Smooth muscle cell (in vitro differentiated cells): ENCODE measurements around the gene AKAP13. TPM values are rescaled to one million over a fixed set of nuclear protein-coding genes. Genes with fewer than 3 reads are reported as not detected.

ENCODE experiments used
- DNase-seq: peaks from one replicate; lab custom pipeline; 2025; ENCODE audit not compliant: unreplicated experiment; lab: John Stamatoyannopoulos, UW
- H2AFZ ChIP-seq: fragments of 200-600 bp; sonication (generic); 2 replicates; pipeline ENCODE4 v1.6.0; 2016; ENCODE audit warnings: antibody characterized with exemption, low read depth, mild to moderate bottlenecking
- H3F3A ChIP-seq: fragments of 200-600 bp; sonication (generic); 2 replicates; pipeline ENCODE4 v1.6.0; 2017; ENCODE audit warnings: antibody characterized with exemption, low read depth
- H3K27ac ChIP-seq: fragments of 200-600 bp; sonication (generic); 2 replicates; pipeline ENCODE4 v1.5.1; 2016; ENCODE audit warnings: low read depth, mild to moderate bottlenecking
- H3K27me3 ChIP-seq: fragments of 200-600 bp; sonication (generic); 2 replicates; pipeline ENCODE4 v1.6.1; 2016; ENCODE audit warnings: low read depth, mild to moderate bottlenecking
- H3K36me3 ChIP-seq: fragments of 200-600 bp; sonication (generic); 2 replicates; pipeline ENCODE4 v1.5.1; 2016; ENCODE audit warnings: low read depth
- H3K4me1 ChIP-seq: fragments of 200-600 bp; sonication (generic); 2 replicates; pipeline ENCODE4 v1.5.1; 2016; ENCODE audit warnings: low read depth
- H3K4me2 ChIP-seq: fragments of 200-600 bp; sonication (generic); 2 replicates; pipeline ENCODE4 v1.6.0; 2016; ENCODE audit warnings: mild to moderate bottlenecking
- H3K4me3 ChIP-seq: fragments of 200-600 bp; sonication (generic); 2 replicates; pipeline ENCODE4 v1.5.1; 2016; ENCODE audit warnings: mild to moderate bottlenecking
- H3K79me2 ChIP-seq: fragments of 200-600 bp; sonication (generic); 2 replicates; pipeline ENCODE4 v1.6.0; 2016; ENCODE audit warnings: low read depth, mild to moderate bottlenecking
- H3K9ac ChIP-seq: fragments of 200-600 bp; sonication (generic); 2 replicates; pipeline ENCODE4 v1.6.0; 2016; ENCODE audit warnings: low read depth
- H3K9me3 ChIP-seq: fragments of 200-600 bp; sonication (generic); replicated peaks from 2 replicates; pipeline ENCODE4 v1.5.1; 2016; ENCODE audit warnings: low read depth
- H4K20me1 ChIP-seq: fragments of 200-600 bp; sonication (generic); 2 replicates; pipeline ENCODE4 v1.6.0; 2016; ENCODE audit warnings: low read depth
- WGBS: methylation state at CpG from one replicate; pipeline ENCODE4 v1.1.7; 2016; ENCODE audit warnings: low lambda C conversion rate; 5-methylcytosine and 5-hydroxymethylcytosine counted together
- polyA plus RNA-seq: library from polyadenylated mRNA; unstranded; fragments of >200 nt; fragmentation: Nextera tagmentation; extraction: Ambion mirVana; gene quantifications from 2 replicates; pipeline ENCODE4 v1.2.1, GENCODE V29; 2016
- total RNA-seq: library from RNA; depleted of rRNA; stranded (reverse); fragments of >200 nt; gene quantifications from 2 replicates; pipeline ENCODE4 v1.2.3, GENCODE V29; 2014
- TF ChIP-seq, protein P1 (sequence below): fragments of 200-600 bp; sonication (generic); IDR thresholded peaks from 2 replicates; pipeline ENCODE4 v1.5.1; 2017; ENCODE audit warnings: borderline replicate concordance, mild to moderate bottlenecking, antibody characterized with exemption; ENCODE audit not compliant: insufficient read depth, poor library complexity, severe bottlenecking

Gene AKAP13
- total and polyA plus RNA-seq, 2 experiments from 2014 or later: 43.3 to 63.5 TPM

DNA sequence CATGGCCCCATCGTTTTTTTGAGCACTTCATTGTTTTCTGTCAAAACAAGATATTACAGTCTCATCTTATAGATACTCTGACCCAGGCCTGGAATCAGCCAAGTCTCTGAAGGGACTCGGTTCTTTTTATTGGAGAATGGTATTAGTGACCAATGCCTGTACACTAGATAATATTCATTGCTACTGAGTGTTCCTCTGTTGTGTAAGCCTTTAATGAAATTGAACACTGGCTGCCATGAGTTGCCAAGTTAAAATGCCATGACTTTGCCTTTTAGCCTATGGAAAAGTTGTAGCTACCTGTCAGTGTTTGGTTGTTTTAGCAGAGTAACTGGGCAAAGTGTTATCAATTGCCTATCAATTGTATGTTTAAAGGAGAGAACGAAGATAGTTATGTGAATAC is 134.0 kb downstream of the AKAP13 start:
- H3K4me3 ChIP-seq: no peak overlapping the region
- 61% methylated on average over 3 of the region's 3 CpGs for WGBS
- H3K4me2 ChIP-seq: no peak overlapping the region
- no peaks in the 10 kb centered on the region for H3K36me3 ChIP-seq
- TF ChIP-seq, protein P1, sequence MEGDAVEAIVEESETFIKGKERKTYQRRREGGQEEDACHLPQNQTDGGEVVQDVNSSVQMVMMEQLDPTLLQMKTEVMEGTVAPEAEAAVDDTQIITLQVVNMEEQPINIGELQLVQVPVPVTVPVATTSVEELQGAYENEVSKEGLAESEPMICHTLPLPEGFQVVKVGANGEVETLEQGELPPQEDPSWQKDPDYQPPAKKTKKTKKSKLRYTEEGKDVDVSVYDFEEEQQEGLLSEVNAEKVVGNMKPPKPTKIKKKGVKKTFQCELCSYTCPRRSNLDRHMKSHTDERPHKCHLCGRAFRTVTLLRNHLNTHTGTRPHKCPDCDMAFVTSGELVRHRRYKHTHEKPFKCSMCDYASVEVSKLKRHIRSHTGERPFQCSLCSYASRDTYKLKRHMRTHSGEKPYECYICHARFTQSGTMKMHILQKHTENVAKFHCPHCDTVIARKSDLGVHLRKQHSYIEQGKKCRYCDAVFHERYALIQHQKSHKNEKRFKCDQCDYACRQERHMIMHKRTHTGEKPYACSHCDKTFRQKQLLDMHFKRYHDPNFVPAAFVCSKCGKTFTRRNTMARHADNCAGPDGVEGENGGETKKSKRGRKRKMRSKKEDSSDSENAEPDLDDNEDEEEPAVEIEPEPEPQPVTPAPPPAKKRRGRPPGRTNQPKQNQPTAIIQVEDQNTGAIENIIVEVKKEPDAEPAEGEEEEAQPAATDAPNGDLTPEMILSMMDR: no peak
- H3K27ac ChIP-seq: no peak overlapping the region
- H3K9ac ChIP-seq: no peak overlapping the region
- H3K27me3 ChIP-seq: no peaks in the 10 kb centered on the region
- no peaks in the 10 kb centered on the region for H3F3A ChIP-seq
- H3K9me3 ChIP-seq: no peaks in the 10 kb centered on the region
- no peak for DNase-seq
- H2AFZ ChIP-seq: no peak overlapping the region
- H3K4me1 ChIP-seq: peaks cover 11% of the 10 kb centered on the region
- peaks cover 79% of the 10 kb centered on the region for H3K79me2 ChIP-seq
- H4K20me1 ChIP-seq: peaks cover 68% of the 10 kb centered on the region

DNA sequence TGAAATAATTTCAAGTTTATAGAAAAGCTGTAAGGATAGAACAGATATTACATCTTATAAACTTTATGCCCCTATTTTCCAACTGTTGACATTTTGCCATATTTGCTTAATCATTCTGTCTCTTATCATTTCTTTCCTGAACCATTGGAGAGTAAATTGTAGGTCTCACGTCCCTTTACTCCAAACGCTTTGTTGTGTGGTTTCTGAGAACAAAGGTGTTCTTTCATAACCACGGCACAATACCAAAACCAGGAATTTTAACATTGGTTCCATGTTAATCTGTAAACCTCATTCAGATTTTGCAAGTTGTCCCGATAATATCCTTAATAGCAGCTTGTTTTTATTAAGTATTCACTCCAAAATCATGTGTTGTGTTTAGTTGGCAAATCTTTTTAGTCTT is 134.8 kb downstream of the AKAP13 start:
- Histone ChIP-seq H3K9me3 (no peaks in the 10 kb centered on the region), H3K4me3 (no peak overlapping the region), H3K36me3 (no peaks in the 10 kb centered on the region), H4K20me1 (peaks cover 68% of the 10 kb centered on the region), H3K27ac (no peak overlapping the region), H3K9ac (no peak overlapping the region), H3K4me2 (no peak overlapping the region), H2AFZ (no peak overlapping the region), H3K4me1 (peaks cover 7% of the 10 kb centered on the region), H3K79me2 (peaks cover 76% of the 10 kb centered on the region), H3F3A (no peaks in the 10 kb centered on the region), H3K27me3 (no peaks in the 10 kb centered on the region)
- no peak for DNase-seq
- WGBS: 68% methylated on average over 4 of the region's 4 CpGs
- TF ChIP-seq, protein P1: no peak

DNA sequence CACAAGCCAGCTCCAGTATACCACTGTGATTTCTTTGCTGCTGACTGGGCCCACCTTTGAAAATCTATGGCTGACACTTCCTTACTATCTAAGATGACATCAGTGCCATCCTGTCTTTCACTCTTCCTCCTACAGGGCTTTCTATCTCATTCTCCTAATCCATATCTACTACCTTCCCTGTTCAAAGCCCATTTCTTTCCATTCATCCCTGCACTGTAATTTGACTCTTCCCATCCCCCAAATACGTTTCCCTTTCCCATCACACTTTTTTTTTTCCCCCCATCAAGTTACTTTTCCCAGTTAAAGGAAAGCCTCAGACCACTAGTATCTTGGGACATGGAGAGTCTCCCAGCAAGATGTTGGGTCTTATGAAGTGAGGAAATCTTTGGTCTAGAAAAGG is 136.7 kb downstream of the AKAP13 start:
- Histone ChIP-seq H3K9me3 (no peaks in the 10 kb centered on the region), H3K4me3 (no peak overlapping the region), H3K79me2 (peaks cover 76% of the 10 kb centered on the region), H3F3A (no peaks in the 10 kb centered on the region), H2AFZ (no peak overlapping the region), H3K36me3 (no peaks in the 10 kb centered on the region), H4K20me1 (peaks cover 67% of the 10 kb centered on the region), H3K27me3 (no peaks in the 10 kb centered on the region), H3K27ac (no peak overlapping the region), H3K9ac (no peak overlapping the region), H3K4me2 (no peak overlapping the region), H3K4me1 (peaks cover 5% of the 10 kb centered on the region)
- no peak for DNase-seq
- TF ChIP-seq, protein P1: no peak
- WGBS: 74% methylated on average over 1 of the region's 1 CpG

DNA sequence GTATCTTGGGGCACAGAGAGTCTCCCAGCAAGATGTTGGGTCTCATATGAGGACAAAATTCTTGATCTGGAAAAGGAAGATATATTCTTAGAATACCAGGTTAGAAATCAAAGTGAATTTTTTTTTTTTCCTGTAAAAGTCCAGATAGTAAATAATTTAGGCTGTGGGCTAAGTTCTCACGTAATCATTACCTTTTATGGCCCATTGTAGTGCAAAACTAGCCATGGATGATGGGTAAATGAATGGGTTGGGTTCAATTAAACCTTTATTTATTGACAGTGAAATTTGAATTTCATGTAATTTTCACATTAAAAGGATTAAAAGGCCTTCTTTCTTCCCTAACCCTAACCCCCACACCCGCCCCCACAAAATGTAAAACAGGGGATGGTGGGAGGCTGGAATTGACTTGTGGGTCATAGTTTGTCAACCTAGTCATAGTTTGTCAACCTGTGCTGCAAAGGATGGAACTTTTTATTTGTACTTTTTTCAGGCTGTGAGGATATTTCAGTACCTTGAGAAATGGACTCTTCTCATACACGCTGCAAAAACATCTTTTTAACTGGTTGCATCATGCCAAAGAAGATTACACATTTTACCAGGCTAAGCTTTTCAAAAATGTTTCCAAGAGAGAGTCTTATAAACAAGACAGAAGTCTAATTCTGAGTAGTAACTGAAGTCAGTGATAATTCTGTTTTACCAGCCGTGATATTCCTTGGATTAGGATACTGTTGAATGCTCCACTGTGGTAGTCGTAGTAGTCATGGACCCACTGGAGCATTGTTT is 138.8 kb downstream of the AKAP13 start:
- Histone ChIP-seq H3F3A (no peaks in the 10 kb centered on the region), H3K9ac (no peak overlapping the region), H3K79me2 (peaks cover 59% of the 10 kb centered on the region), H3K4me3 (no peak overlapping the region), H3K36me3 (no peaks in the 10 kb centered on the region), H4K20me1 (peaks cover 56% of the 10 kb centered on the region), H3K4me2 (peak overlapping the region; percentile 37), H3K9me3 (no peaks in the 10 kb centered on the region), H3K27me3 (no peaks in the 10 kb centered on the region), H2AFZ (no peak overlapping the region), H3K4me1 (peaks cover 5% of the 10 kb centered on the region), H3K27ac (peak overlapping the region; percentile 14)
- TF ChIP-seq, protein P1: no peak
- WGBS: 45% methylated on average over 5 of the region's 5 CpGs
- no peak for DNase-seq
